Cerebellar nuclear complex (tissue), 1 donor: ENCODE data around the gene CYTH2.
"Not testable (repeated sequence)": the region's sequence is repeated elsewhere in the genome, so short reads cannot be mapped to it uniquely, and the experiment has no call there.

Experiments
- DNase-seq, 2 experiments: peaks; one replicate each; lab custom pipeline; 2025; lab: John Stamatoyannopoulos, UW

CYTH2 gene

DNA sequence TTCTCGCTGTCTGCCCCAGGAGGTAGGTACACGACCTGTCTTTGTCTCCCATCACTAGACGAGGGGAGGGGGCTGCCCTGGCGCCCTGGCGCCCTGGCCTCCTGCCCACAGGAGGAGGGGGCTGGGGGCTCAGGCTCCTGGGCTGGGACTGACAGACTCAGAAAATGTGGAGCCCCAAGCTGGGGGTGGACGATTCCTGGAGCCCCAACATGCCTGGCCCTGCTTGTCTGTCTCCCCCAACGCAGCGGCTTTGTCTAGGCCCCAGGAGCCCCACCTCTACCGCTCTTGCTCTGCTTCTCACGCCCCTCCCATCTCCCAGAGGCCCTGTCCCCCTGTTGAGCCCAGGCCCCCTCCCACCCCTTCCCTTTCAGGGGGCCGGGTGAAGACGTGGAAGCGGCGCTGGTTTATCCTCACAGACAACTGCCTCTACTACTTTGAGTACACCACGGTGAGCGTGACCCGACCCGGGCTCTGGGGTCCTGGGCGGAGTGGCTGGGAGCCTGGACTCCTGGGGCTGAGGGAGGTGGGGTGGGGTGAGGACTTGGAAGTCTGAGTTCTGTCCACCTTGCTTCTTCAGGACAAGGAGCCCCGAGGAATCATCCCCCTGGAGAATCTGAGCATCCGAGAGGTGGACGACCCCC, 8.6 kb downstream of the CYTH2 start:
- DNase-seq: no peak

DNA sequence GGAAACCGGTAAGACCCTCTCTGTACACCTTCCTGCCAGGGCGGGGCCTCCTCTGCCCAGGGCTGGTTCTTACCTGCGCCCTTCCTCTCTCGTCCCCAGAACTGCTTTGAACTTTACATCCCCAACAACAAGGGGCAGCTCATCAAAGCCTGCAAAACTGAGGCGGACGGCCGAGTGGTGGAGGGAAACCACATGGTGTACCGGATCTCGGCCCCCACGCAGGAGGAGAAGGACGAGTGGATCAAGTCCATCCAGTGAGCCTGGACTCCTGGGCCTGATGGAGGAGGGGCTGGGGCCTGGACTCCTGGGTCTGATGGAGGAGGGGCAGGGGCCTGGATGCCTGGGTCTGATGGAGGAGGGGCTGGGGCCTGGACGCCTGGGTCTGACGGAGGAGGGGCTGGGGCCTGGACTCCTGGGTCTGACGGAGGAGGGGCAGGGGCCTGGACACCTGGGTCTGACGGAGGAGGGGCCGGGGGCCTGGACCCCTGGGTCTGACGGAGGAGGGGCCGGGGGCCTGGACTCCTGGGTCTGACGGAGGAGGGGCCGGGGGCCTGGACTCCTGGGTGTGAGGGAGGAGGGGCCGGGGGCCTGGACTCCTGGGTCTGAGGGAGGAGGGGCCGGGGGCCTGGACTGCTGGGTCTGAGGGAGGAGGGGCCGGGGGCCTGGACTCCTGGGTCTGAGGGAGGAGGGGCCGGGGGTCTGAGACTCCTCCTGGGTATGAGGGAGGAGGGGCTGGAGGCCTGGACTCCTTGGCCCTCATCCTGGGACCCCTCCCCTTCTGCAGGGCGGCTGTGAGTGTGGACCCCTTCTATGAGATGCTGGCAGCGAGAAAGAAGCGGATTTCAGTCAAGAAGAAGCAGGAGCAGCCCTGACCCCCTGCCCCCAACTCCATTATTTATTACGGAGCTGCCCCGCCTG, 9.4 kb downstream of the CYTH2 start:
- DNase-seq: no peak

DNA sequence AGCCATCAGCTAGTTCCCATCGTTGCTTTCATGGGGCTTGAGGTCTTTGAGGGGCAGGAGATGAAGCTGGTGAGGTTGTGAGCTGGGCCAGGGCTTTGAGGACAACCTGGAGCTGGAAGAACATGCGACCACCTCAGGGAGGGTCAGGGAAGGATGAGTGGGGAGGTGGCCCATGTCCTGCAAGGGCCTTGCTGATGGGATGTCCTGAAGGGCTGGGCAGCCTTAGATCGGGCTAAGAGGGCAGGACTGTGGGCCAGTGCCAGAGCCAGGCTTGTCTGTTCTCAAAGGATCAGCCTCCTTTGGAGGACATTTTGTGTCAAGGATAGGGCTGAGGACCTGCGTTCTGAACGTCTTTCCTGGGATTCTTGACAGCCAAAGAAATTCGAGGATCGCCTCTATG, 10.5 kb downstream of the CYTH2 start:
- no peak for DNase-seq

DNA sequence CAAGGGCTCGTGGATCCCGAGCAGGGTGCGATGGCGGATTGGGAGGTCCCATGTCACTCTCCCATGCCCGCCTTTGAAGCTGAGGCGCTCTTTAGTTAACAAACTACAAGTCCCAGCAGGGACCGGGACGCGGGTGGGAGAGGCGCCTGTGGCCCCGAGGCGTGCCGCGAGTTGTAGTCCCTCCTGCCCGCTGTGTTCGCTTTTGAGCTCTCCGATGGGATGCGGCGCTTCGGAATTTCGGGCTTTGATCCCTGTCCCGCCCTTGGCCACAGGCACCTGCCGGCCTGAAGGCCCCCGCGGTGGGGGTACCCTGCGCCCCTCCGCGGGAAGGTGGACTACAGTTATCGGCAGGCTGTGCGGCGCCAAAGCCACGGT, 11.0 kb downstream of the CYTH2 start:
- peak in 1 of 2 experiments; percentile 7 for DNase-seq

DNA sequence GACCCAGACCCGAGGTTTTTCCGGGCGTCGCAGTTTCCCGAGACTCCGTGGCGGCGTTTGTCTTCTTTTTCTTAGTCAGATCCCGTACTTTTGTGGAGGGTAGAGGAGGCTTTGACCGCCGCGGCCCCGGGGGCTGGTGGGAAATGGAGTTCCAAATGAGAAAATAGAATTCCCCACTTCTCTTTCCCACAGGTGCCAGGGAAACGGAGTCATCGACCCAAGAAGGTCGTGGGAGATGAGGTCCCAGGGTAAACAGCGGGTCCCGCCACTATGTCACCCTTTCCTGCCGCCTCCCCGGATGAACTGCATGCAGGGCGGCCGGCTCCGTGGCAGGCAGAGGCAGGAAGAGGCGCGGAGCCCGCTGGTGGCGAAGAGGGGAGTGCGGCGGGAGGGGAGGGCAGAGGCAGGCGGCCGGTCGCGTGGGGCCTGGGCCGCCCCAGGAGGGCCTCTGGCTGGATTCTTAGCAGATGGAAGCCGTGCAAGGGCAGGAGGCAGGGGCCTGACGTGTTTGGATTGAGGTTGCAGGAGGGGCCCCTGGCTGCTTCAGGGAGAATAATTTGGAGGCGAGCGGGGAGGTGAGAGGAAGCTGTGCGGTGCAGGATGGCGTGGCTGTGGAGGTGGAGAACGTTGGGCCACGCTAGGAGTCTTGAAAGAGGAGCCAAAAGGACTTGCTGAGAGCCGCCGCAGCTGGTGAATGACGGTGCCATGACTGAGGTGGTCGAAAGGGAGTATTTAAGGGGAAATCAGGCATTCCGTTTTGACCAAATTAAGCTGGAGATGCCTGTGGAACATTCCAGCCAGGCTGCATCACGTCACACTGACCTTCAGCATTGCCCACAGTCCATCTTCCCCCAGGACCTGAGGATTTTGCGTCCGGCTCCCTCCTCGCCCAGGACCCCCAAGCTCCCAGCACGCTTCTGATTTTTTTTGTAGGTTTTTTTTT, 11.7 kb downstream of the CYTH2 start:
- DNase-seq: peak in 1 of 2 experiments; percentile 50

DNA sequence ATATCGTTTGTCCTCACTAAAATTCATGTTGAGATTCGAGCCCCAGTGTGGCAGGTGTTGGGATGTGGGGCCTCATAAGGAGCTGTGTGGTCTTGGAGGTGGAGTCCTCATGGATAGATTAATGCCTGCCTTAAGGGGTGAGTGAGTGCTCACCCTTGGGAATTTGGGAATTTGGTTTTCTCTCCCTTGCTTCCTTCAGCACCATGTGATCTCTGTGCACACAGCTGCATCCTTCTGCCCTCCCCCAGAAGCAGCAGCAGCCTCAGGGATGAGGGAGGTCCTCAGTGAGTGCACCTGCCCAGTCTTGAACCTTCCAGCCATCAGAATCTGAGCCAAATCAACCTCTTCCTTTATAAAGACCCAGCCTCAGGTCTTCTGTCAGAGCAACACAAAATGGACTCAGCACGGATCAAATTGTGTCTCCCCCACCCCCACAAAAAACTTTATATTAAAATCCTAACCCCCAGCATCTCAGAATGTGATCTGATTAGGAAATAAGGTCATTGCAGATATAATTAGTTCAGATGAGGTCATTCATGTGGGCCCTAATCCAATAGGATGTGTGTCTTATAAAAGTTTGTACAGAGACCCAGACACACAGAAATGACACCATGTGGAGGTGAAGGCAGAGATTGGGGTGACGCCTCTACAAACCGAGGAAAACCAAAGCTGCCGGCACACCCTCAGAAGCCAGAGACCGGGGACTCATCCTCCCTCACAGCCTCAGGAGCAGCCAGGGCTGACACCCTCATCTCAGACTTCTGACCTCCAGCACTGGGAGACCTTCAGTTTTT, 12.9 kb downstream of the CYTH2 start:
- no peak for DNase-seq

DNA sequence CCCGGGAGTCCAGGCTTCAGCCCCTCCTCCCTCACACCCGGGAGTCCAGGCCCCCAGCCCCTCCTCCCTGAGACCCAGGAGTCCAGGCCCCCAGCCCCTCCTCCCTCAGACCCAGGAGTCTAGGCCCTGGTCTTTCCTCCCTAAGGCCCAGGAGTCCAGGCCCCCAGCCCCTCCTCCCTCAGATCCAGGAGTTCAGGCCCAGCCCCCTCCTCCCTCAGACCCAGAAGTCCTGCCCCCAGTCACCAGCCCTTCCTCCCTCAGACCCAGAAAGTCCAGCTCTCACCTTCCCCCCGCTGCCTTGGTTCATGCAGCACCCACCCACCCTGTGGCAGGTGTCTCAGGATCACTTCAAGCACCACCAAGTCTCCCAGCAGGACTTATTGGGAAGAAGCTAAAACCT, 14.1 kb downstream of the CYTH2 start:
- DNase-seq: no peak

DNA sequence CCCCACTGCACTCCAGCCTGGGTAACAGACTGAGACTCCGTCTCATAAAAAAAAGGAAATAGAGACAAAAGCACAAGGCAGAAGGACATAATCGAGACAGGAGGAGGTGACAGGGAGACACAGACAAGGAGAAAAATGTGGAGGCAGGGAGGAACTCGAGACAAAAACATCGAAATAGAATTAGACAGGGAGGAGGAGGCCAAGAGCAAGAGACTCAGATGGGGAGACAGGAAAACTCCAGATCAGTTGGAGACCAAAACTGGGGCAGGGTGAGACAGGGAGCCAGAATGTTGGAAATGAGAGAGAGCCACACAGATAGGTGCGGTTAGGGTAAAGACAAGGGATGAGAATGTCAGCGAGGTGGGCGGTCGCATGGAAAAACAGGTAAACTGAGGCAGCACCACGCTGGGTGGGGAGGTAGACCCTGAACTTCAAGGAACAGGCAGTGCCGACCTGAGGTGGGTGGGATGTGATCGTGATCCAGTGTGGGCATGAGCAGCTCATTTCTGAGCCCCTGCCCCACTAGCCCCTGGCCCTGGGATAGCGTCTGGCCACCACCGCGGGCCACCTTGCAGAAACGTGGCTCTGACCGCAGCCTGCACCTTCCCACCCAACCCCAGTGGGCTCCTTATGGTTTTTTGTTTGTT, 15.2 kb downstream of the CYTH2 start:
- DNase-seq: no peak

DNA sequence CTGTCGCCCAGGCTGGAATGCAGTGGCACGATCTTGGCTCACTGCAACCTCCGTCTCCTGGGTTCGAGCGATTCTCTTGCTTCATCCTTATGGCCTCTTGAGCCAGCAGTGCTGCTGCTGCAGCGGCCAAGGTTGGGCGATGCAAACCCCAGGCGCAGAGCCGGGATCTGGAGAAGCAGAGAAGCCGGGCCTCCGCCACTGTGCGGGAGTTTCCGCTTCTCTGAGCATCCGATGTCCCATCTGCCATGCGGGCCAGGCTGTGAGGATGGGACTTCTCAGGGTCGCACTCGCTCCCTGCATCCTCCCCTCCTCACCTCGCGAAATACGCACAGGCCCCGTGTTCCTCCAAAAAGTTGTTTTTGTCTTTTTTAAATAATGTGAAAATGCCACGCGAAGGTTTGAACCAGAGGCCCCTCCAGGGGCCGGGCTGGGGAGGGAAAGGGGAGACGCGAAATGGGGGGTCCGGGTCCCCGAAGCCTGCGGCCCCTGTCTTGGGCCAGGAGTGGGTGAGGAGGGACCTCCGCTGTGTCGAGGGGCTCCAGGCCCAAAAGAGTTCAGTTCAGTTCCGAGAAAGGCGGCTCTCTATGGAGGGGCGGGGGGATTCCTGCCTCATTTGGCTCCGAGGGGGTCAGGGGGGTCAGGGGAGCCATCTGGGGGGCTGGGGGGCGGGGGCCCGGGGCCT, 15.9 kb downstream of the CYTH2 start:
- DNase-seq: no peak

DNA sequence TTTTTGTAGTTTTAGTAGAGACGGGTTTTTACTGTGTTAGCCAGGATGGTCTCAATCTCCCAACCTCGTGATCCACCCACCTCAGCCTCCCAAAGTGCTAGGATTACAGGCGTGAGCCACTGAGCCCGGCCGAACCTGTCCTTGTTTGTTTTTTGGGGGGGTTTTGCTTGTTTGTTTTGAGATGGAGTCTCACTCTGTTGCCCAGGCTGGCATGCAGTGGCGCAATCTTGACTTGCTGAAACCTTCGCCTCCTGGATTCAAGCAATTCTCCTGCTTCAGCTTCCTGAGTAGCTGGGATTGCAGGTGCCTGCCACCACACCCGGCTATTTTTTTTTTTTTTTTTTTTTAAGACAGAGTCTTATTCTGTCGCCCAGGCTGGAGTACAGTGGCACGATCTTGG, 17.5 kb downstream of the CYTH2 start:
- DNase-seq: not testable (repeated sequence)

DNA sequence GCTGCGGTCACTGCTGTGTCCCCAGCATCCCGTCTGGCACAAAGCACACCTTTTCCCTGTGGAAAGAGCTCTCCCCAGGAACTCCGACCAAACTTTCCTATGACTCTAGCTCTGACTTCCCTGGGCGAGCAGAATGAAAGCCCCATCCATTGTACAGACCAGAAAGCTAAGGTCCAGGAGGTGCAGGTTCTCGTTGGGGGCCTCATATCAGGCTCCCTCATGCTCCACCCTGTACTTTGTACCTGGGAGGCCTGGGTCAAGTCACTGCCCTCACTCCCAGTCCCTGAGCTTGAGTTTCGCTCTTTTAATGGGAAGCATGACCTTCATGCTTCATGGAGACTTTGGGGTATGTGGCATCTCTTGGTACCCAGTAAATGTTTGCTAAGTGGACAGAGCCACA, 18.4 kb downstream of the CYTH2 start:
- no peak for DNase-seq

DNA sequence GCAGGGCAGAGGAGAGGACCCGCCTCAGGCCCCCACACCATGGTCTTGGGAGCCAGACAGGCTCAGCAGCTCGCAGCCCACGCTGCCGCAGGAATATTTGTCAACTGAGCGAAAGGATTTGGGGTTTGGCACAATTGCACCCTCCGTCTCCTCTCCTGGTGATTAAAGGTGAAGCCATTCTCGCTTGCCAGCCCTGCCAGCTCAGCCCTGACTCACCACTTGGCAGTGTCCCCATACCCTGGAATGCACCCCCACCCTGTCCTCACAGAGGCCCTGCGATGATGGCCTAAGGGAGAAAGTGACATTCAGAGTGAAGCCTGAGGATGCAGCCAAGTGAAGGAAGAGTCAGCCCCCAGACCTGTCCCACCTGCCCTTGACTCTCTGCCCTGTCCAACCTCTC, 18.8 kb downstream of the CYTH2 start:
- DNase-seq: no peak

DNA sequence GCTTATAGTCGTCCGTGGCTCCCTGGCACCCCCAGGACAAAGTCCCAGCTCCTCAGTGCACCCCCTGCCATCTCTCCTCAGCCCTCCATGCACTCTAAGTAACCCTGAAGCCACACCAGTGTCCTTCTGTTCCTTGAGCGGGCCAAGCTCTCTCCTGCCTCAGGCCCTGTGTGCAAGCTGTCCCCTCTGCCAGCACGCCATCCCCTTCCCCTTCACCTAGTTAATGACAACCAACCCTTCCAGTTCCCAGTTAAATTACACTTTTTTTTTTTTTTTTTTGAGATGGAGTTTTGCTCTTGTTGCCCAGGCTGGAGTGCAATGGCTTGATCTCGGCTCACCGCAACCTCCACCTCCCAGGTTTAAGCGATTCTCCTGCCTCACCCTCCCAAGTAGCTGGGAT, 19.3 kb downstream of the CYTH2 start:
- DNase-seq: not testable (repeated sequence)

DNA sequence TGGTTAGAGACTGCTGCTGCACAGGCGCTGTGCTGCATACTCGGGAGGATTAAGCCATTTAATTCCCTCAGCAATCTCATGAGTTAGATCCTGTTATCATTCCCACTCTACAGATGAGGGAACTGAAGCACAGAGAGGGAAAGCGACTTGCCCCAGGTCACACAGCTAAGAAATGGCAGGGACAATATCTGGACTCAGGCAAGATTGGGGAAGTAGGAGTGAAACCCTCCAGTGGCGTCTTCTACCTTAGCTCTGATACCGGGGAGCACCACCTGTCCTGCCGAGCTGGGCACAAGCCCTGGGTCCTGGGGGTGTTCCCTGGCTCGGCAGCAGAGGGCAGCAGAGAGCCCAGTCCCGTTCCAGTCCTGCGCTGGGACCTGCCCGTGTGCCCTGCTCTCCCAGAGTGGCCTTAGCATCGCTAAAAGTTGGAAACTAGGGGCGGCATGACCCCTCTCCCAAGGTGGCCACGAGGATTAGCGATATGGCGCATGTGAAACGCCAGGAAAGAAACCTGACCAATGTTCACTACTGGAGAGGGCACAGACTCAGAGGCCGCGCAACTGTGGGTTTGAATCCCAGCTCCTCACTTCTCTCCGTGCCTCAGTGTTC, 20.5 kb downstream of the CYTH2 start:
- DNase-seq: peak in 1 of 2 experiments; percentile 9

DNA sequence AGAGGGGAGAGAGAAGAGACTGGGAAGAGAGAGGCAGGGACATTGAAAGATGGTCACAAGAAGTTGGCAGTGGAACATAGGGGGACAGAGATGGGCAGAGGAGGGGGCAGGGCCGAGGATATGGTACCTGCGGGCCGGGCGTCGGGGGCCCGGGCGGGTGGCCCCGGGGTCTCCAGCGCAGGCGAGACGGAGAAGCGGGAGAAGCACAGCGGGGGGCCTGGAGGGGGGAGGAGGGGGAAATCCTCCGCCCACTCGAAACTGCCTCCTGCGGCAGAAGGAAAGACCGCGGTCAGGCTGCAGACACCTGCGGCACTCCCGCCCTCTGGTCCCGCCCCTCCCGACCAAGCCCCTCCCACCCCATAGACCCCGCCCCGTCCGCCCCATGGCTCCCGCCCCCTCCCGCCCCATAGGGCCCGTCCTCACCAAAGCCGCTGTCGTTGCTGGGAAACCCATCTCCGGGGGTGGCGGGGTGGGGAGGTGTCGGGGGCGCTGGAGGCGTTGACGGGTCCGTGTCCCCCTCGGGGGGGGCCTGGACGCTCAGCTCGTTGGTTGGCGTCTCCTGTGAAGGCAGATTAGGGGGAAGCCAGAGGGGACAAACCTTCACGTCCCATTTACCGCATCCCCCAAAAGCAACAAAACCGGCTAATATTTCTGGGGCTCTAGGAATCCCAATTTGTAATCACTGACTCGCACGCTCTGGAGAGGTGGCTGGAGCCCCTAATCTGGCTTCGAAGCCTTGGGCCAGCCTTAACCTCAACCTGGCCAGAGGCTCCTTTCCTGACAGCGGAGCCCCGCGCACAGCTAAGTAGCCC, 22.0 kb downstream of the CYTH2 start:
- no peak for DNase-seq

DNA sequence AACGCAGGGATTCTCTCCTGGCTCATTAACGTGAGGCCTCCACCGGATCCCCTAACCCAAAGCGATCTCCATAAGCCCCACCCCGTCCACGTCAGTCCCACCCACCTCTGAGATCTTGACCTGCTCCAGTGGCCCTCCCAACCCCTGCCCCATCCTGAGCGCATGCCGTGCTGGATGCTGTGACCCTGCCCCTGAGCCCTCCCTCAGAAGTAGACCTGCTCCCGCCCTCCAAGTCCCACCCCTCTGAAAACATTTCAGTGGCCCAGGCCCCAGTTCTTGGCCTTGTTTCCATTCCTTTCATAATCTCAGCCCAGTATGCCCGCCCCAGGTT, 22.6 kb downstream of the CYTH2 start:
- DNase-seq: no peak

DNA sequence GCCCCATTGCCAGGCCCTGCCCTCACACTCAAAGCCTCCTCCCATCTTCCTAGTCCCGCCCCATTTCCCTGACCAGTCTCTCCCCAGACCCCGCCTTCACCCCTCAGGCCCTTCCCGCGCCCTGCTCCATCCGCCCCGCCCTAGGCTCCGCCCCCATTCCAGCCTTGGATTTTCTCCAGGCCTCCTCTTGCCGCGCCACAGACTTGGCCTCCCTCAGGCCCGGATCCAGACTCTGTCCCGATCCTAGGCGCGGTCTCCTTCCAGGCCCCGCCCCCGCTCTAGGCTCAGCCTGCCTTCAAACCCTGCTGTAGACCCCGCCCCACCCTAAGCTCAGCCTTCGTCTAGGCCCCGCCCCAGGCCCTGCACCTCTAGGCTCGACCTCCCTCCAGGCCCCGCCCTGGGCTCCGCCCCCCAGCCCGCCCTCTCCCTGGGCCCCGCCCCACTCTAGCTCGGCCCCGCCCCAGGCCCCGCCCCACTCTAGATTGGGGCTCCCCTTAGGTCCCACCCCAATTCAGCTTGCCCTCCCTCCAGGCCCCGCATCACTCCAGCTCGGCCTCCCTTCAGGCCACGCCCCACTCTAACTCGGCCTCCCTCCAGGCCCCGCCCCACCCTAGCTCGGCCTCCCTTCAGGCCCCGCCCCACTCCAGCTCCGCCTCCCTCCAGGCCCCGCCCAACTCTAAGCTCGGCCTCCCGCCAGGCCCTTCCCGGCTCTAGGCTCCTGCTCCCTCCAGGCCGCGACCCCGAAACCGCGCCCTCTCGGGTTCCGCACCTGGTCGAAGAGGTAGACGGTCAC, 24.0 kb downstream of the CYTH2 start:
- peak in 1 of 2 experiments; percentile 12 for DNase-seq

DNA sequence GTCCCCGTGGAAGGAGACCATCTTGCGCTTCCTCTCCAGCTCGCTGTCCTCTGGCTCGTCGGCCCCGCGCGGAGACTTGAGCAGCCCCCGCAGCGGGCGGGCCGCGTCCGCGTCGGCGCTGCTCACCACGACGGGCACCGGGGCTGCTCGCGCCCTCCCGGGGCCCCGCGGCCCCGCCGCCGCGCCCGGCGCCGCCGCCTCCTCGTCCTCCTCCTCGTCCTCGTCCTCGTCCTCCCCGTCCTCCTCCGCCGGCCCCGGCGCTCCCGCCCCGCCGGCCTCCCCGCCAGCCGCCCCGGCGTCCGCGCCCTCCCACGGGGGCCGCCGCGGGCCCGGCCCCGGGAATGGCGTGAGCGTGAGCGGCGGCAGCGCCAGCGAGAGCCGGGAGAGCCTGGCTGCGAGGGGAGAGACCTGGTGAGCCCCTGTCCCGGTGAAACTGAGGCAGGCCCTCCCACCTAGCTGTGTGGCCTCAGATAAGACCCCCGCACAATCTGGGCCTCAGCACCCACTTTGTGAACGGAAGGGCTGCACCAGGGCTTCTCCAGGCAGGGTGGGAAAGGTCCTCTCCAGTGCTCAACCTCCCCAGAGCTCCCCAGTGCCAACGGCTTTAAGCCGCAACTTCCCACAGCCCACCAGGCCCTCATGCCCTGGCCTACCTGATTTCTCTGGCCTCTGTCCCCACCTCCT, 24.7 kb downstream of the CYTH2 start:
- DNase-seq: no peak
